ENCODE results near the gene HNRNPC.

Gene HNRNPC

GRCh38 chr14:21197418-21198205 is 71.6 kb downstream of the HNRNPC start:
- Histone ChIP-seq H3K18ac (ENCODE audit: low read depth in 1 of 2, low read length in 2 of 2) (no peak overlapping the region), H2BK5ac (ENCODE audit: low read depth, low read length, poor library complexity, severe bottlenecking) (no peak overlapping the region), H3K27me3 (ENCODE audit: control insufficient read depth in 1 of 2, insufficient read depth in 1 of 2, low read length in 2 of 2) (no peaks in the 10 kb centered on the region), H3K4ac (ENCODE audit: low read depth in 1 of 2, low read length in 2 of 2) (no peak overlapping the region), H3K14ac (ENCODE audit: low read length in 2 of 2) (no peak overlapping the region), H3K23ac (ENCODE audit: low read length in 2 of 2) (no peak overlapping the region), H3K9ac (ENCODE audit: low read length) (no peak overlapping the region), H3K36me3 (ENCODE audit: control insufficient read depth in 1 of 2, insufficient read depth in 2 of 2, low read depth in 1 of 2, low read length in 2 of 2) (peaks cover 0 to 16% of the 10 kb centered on the region in 2 experiments), H2AK5ac (ENCODE audit: low read length, severe bottlenecking) (no peak overlapping the region), H4K8ac (ENCODE audit: low read length) (no peak overlapping the region), H4K91ac (ENCODE audit: low read length) (no peak overlapping the region), H3K4me2 (ENCODE audit: low read length, poor library complexity, severe bottlenecking) (no peak overlapping the region), H3K27ac (ENCODE audit: low read length, poor library complexity, severe bottlenecking) (no peak overlapping the region), H2AFZ (ENCODE audit: low read depth, low read length) (no peak overlapping the region), H3K9me3 (ENCODE audit: control insufficient read depth, low read length) (no peaks in the 10 kb centered on the region), H3K79me1 (replicated peaks; ENCODE audit: low read length, poor library complexity, severe bottlenecking) (peaks cover 3% of the 10 kb centered on the region), H3K4me3 (ENCODE audit: insufficient read depth in 1 of 2, low read depth in 1 of 2, low read length in 2 of 2) (no peak overlapping the region), H2BK12ac (ENCODE audit: low read length in 2 of 2) (no peak overlapping the region), H3K4me1 (ENCODE audit: control insufficient read depth, insufficient read depth, low read depth, low read length) (peaks cover 6% of the 10 kb centered on the region), H2BK120ac (ENCODE audit: low read depth, low read length) (no peak overlapping the region), H2BK15ac (ENCODE audit: low read depth, poor library complexity, severe bottlenecking) (no peak overlapping the region)
- 94% methylated on average over 2 of the region's 2 CpGs for WGBS
- DNase-seq: no peak

GRCh38 chr14:21194597-21194996 is 74.6 kb downstream of the HNRNPC start:
- H3K4me1 ChIP-seq (ENCODE audit: control insufficient read depth, insufficient read depth, low read depth, low read length): peaks cover 18% of the 10 kb centered on the region
- no peaks in the 10 kb centered on the region for H3K27me3 ChIP-seq (ENCODE audit: control insufficient read depth in 1 of 2, insufficient read depth in 1 of 2, low read length in 2 of 2)

GRCh38 chr14:21192875-21193535 is 76.2 kb downstream of the HNRNPC start:
- H3K9ac ChIP-seq (ENCODE audit: low read length): no peak overlapping the region
- no peak for DNase-seq
- H3K4me3 ChIP-seq (ENCODE audit: insufficient read depth in 1 of 2, low read depth in 1 of 2, low read length in 2 of 2): no peak overlapping the region
- no peaks in the 10 kb centered on the region for H3K9me3 ChIP-seq (ENCODE audit: control insufficient read depth, low read length)
- H2BK15ac ChIP-seq (ENCODE audit: low read depth, poor library complexity, severe bottlenecking): no peak overlapping the region
- no peak overlapping the region for H4K8ac ChIP-seq (ENCODE audit: low read length)
- no peak overlapping the region for H2BK12ac ChIP-seq (ENCODE audit: low read length in 2 of 2)
- H3K27ac ChIP-seq (ENCODE audit: low read length, poor library complexity, severe bottlenecking): no peak overlapping the region
- H3K79me1 ChIP-seq (replicated peaks; ENCODE audit: low read length, poor library complexity, severe bottlenecking): no peaks in the 10 kb centered on the region
- H3K14ac ChIP-seq (ENCODE audit: low read length in 2 of 2): peak overlapping the region in 1 of 2 experiments; percentile 11
- H3K18ac ChIP-seq (ENCODE audit: low read depth in 1 of 2, low read length in 2 of 2): no peak overlapping the region
- no peaks in the 10 kb centered on the region for H3K27me3 ChIP-seq (ENCODE audit: control insufficient read depth in 1 of 2, insufficient read depth in 1 of 2, low read length in 2 of 2)
- no peak overlapping the region for H3K4me2 ChIP-seq (ENCODE audit: low read length, poor library complexity, severe bottlenecking)
- no peak overlapping the region for H2AK5ac ChIP-seq (ENCODE audit: low read length, severe bottlenecking)
- no peak overlapping the region for H2AFZ ChIP-seq (ENCODE audit: low read depth, low read length)
- H3K4ac ChIP-seq (ENCODE audit: low read depth in 1 of 2, low read length in 2 of 2): no peak overlapping the region
- H2BK5ac ChIP-seq (ENCODE audit: low read depth, low read length, poor library complexity, severe bottlenecking): no peak overlapping the region
- no peaks in the 10 kb centered on the region for H3K36me3 ChIP-seq (ENCODE audit: control insufficient read depth in 1 of 2, insufficient read depth in 2 of 2, low read depth in 1 of 2, low read length in 2 of 2)
- H4K91ac ChIP-seq (ENCODE audit: low read length): no peak overlapping the region
- H3K4me1 ChIP-seq (ENCODE audit: control insufficient read depth, insufficient read depth, low read depth, low read length): peaks cover 18% of the 10 kb centered on the region
- WGBS: 89% methylated on average over 7 of the region's 7 CpGs
- no peak overlapping the region for H3K23ac ChIP-seq (ENCODE audit: low read length in 2 of 2)
- H2BK120ac ChIP-seq (ENCODE audit: low read depth, low read length): no peak overlapping the region

More at GRCh38 chr14:21194597-21194996, 74.6 kb downstream of the HNRNPC start:
- Histone ChIP-seq H2AK5ac (ENCODE audit: low read length, severe bottlenecking) (no peak overlapping the region), H3K9ac (ENCODE audit: low read length) (no peak overlapping the region), H2AFZ (ENCODE audit: low read depth, low read length) (no peak overlapping the region), H3K4me3 (ENCODE audit: insufficient read depth in 1 of 2, low read depth in 1 of 2, low read length in 2 of 2) (no peak overlapping the region), H3K4ac (ENCODE audit: low read depth in 1 of 2, low read length in 2 of 2) (no peak overlapping the region), H3K36me3 (ENCODE audit: control insufficient read depth in 1 of 2, insufficient read depth in 2 of 2, low read depth in 1 of 2, low read length in 2 of 2) (no peaks in the 10 kb centered on the region), H3K27ac (ENCODE audit: low read length, poor library complexity, severe bottlenecking) (no peak overlapping the region), H2BK15ac (ENCODE audit: low read depth, poor library complexity, severe bottlenecking) (no peak overlapping the region), H3K23ac (ENCODE audit: low read length in 2 of 2) (no peak overlapping the region), H4K91ac (ENCODE audit: low read length) (no peak overlapping the region), H4K8ac (ENCODE audit: low read length) (no peak overlapping the region), H2BK12ac (ENCODE audit: low read length in 2 of 2) (no peak overlapping the region), H3K9me3 (ENCODE audit: control insufficient read depth, low read length) (no peaks in the 10 kb centered on the region), H2BK120ac (ENCODE audit: low read depth, low read length) (no peak overlapping the region), H2BK5ac (ENCODE audit: low read depth, low read length, poor library complexity, severe bottlenecking) (no peak overlapping the region), H3K79me1 (replicated peaks; ENCODE audit: low read length, poor library complexity, severe bottlenecking) (no peaks in the 10 kb centered on the region), H3K4me2 (ENCODE audit: low read length, poor library complexity, severe bottlenecking) (no peak overlapping the region), H3K18ac (ENCODE audit: low read depth in 1 of 2, low read length in 2 of 2) (no peak overlapping the region), H3K14ac (ENCODE audit: low read length in 2 of 2) (no peak overlapping the region)
- DNase-seq: no peak

- DNase-seq: no peak
- no peaks in the 10 kb centered on the region for H3K79me1 ChIP-seq (replicated peaks; ENCODE audit: low read length, poor library complexity, severe bottlenecking)
- H3K4me2 ChIP-seq (ENCODE audit: low read length, poor library complexity, severe bottlenecking): peak overlapping the region; percentile 72
- H3K4me3 ChIP-seq (ENCODE audit: insufficient read depth in 1 of 2, low read depth in 1 of 2, low read length in 2 of 2): peak overlapping the region in 1 of 2 experiments; percentile 64
- no peak overlapping the region for H3K9ac ChIP-seq (ENCODE audit: low read length)
- H2BK15ac ChIP-seq (ENCODE audit: low read depth, poor library complexity, severe bottlenecking): no peak overlapping the region
- peaks cover 18% of the 10 kb centered on the region for H3K4me1 ChIP-seq (ENCODE audit: control insufficient read depth, insufficient read depth, low read depth, low read length)
- H3K18ac ChIP-seq (ENCODE audit: low read depth in 1 of 2, low read length in 2 of 2): peak overlapping the region in 1 of 2 experiments; percentile 37
- no peak overlapping the region for H2BK5ac ChIP-seq (ENCODE audit: low read depth, low read length, poor library complexity, severe bottlenecking)
- H4K8ac ChIP-seq (ENCODE audit: low read length): no peak overlapping the region
- H2AK5ac ChIP-seq (ENCODE audit: low read length, severe bottlenecking): no peak overlapping the region
- no peak overlapping the region for H3K27ac ChIP-seq (ENCODE audit: low read length, poor library complexity, severe bottlenecking)
- H2BK120ac ChIP-seq (ENCODE audit: low read depth, low read length): no peak overlapping the region
- WGBS: 15% methylated on average over 1 of the region's 1 CpG
- H3K27me3 ChIP-seq (ENCODE audit: control insufficient read depth in 1 of 2, insufficient read depth in 1 of 2, low read length in 2 of 2): no peaks in the 10 kb centered on the region
- H3K4ac ChIP-seq (ENCODE audit: low read depth in 1 of 2, low read length in 2 of 2): no peak overlapping the region
- H2AFZ ChIP-seq (ENCODE audit: low read depth, low read length): no peak overlapping the region
- no peak overlapping the region for H3K14ac ChIP-seq (ENCODE audit: low read length in 2 of 2)
- H2BK12ac ChIP-seq (ENCODE audit: low read length in 2 of 2): no peak overlapping the region
- no peaks in the 10 kb centered on the region for H3K36me3 ChIP-seq (ENCODE audit: control insufficient read depth in 1 of 2, insufficient read depth in 2 of 2, low read depth in 1 of 2, low read length in 2 of 2)
- H3K23ac ChIP-seq (ENCODE audit: low read length in 2 of 2): no peak overlapping the region
- H4K91ac ChIP-seq (ENCODE audit: low read length): no peak overlapping the region
- H3K9me3 ChIP-seq (ENCODE audit: control insufficient read depth, low read length): no peaks in the 10 kb centered on the region
Measured at GRCh38 chr14:21192447-21192822, 76.8 kb downstream of the HNRNPC start.

Data from mesenchymal stem cell (in vitro differentiated cells and primary cell).